H9 (cell line): ENCODE results near the gene PRMT5. TPM values are rescaled to one million over a fixed set of nuclear protein-coding genes. Genes with fewer than 3 reads are reported as not detected.
A peak's percentile ranks its signal among the peaks of the same experiment; 100 is the strongest.

Experiments used
- DNase-seq: peaks from one replicate; pipeline ENCODE4 v3.0.0-alpha.2; 2017
- H2AFZ ChIP-seq: one replicate; pipeline ENCODE4 v1.6.1; 2013; ENCODE audit warnings: mild to moderate bottlenecking, low read length, control low read depth, moderate library complexity
- H2AK5ac ChIP-seq: 2 replicates; pipeline ENCODE4 v1.6.1; 2013; ENCODE audit warnings: low read length, control low read depth, mixed read lengths; ENCODE audit not compliant: insufficient read length
- H2BK120ac ChIP-seq: one replicate; pipeline ENCODE4 v1.6.1; 2013; ENCODE audit warnings: low read depth, mild to moderate bottlenecking, low read length, control low read depth, inconsistent platforms; ENCODE audit not compliant: poor library complexity, severe bottlenecking
- H2BK12ac ChIP-seq: 2 replicates; pipeline ENCODE4 v1.6.1; 2013; ENCODE audit warnings: low read length, control low read depth, mixed read lengths, low read depth; ENCODE audit not compliant: insufficient read length
- H2BK15ac ChIP-seq: 2 replicates; pipeline ENCODE4 v1.6.1; 2013; ENCODE audit warnings: low read depth, low read length, control low read depth
- H2BK20ac ChIP-seq: one replicate; pipeline ENCODE4 v1.6.1; 2013; ENCODE audit warnings: low read depth, mild to moderate bottlenecking, low read length, control low read depth, inconsistent platforms; ENCODE audit not compliant: poor library complexity, severe bottlenecking
- H2BK5ac ChIP-seq: 2 replicates; pipeline ENCODE4 v1.6.1; 2013; ENCODE audit warnings: low read length, control low read depth, mixed read lengths; ENCODE audit not compliant: insufficient read length
- H3K14ac ChIP-seq: 2 replicates; pipeline ENCODE4 v1.6.1; 2013; ENCODE audit warnings: low read length, control low read depth; ENCODE audit not compliant: insufficient read depth
- H3K18ac ChIP-seq: 2 replicates; pipeline ENCODE4 v1.6.1; 2013; ENCODE audit warnings: low read depth, mild to moderate bottlenecking, mixed read lengths, low read length, control low read depth; ENCODE audit not compliant: insufficient read length
- H3K23ac ChIP-seq: 2 replicates; pipeline ENCODE4 v1.6.1; 2013; ENCODE audit warnings: low read length, control low read depth, mixed read lengths, low read depth; ENCODE audit not compliant: insufficient read length
- H3K23me2 ChIP-seq: 2 replicates; pipeline ENCODE4 v1.6.1; 2013; ENCODE audit warnings: low read depth, mild to moderate bottlenecking, mixed read lengths, low read length, control low read depth; ENCODE audit not compliant: insufficient read length, poor library complexity, severe bottlenecking
- H3K27ac ChIP-seq: 2 replicates; pipeline ENCODE4 v1.5.1; 2013; ENCODE audit warnings: low read length, control low read depth, mixed read lengths, low read depth; ENCODE audit not compliant: insufficient read length
- H3K27me3 ChIP-seq: 2 replicates; pipeline ENCODE4 v1.6.1; 2013; ENCODE audit warnings: low read length, control low read depth, inconsistent platforms; ENCODE audit not compliant: insufficient read depth
- H3K4ac ChIP-seq: 2 replicates; pipeline ENCODE4 v1.6.1; 2013; ENCODE audit warnings: low read depth, mild to moderate bottlenecking, control low read depth, inconsistent platforms, low read length, moderate library complexity
- H3K4me1 ChIP-seq: 2 replicates; pipeline ENCODE4 v1.6.1; 2013; ENCODE audit warnings: low read length, control low read depth, inconsistent platforms; ENCODE audit not compliant: insufficient read depth
- H3K4me2 ChIP-seq: 2 replicates; pipeline ENCODE4 v1.6.1; 2013; ENCODE audit warnings: low read length, control low read depth, mixed read lengths; ENCODE audit not compliant: insufficient read length, insufficient read depth
- H3K56ac ChIP-seq: 2 replicates; pipeline ENCODE4 v1.6.1; 2013; ENCODE audit warnings: low read depth, mild to moderate bottlenecking, mixed read lengths, low read length, control low read depth; ENCODE audit not compliant: insufficient read length
- H3K79me1 ChIP-seq: 2 replicates; pipeline ENCODE4 v1.6.1; 2013; ENCODE audit warnings: low read depth, mild to moderate bottlenecking, moderate library complexity, low read length, control low read depth, inconsistent platforms; ENCODE audit not compliant: insufficient read depth, poor library complexity, severe bottlenecking
- H3K79me2 ChIP-seq: 2 replicates; pipeline ENCODE4 v1.6.1; 2013; ENCODE audit warnings: low read length, control low read depth, inconsistent platforms; ENCODE audit not compliant: insufficient read depth
- H3K9ac ChIP-seq: 2 replicates; pipeline ENCODE4 v1.6.1; 2013; ENCODE audit warnings: low read length, control low read depth, mixed read lengths; ENCODE audit not compliant: insufficient read length; ENCODE audit errors: extremely low read depth
- H3K9me3 ChIP-seq: one replicate; pipeline ENCODE4 v1.6.1; 2013; ENCODE audit warnings: low read depth, low read length, inconsistent platforms; ENCODE audit not compliant: control insufficient read depth
- H3T11ph ChIP-seq: one replicate; pipeline ENCODE4 v1.6.1; 2013; ENCODE audit warnings: mild to moderate bottlenecking, low read length, control low read depth, inconsistent platforms
- H4K20me1 ChIP-seq: one replicate; pipeline ENCODE4 v1.6.1; 2013; ENCODE audit not compliant: control insufficient read depth, insufficient read length, insufficient read depth
- H4K5ac ChIP-seq: 2 replicates; pipeline ENCODE4 v1.6.1; 2013; ENCODE audit warnings: low read depth, mild to moderate bottlenecking, mixed read lengths, low read length, control low read depth; ENCODE audit not compliant: insufficient read length
- H4K8ac ChIP-seq: replicated peaks from 2 replicates; pipeline ENCODE4 v1.6.1; 2013; ENCODE audit warnings: low read length, control low read depth, mixed read lengths, low read depth; ENCODE audit not compliant: insufficient read length
- H4K91ac ChIP-seq: 2 replicates; pipeline ENCODE4 v1.6.1; 2013; ENCODE audit warnings: low read depth, mild to moderate bottlenecking, moderate library complexity, mixed read lengths, low read length, control low read depth; ENCODE audit not compliant: insufficient read length
- H3K27ac Mint-ChIP-seq, 3 experiments: 2 replicates in 2 of 3; 3 replicates in 1 of 3; pipeline ENCODE4 v1.8.0; 2020 to 2021; ENCODE audit warnings: mixed read lengths in 3 of 3, mild to moderate bottlenecking in 1 of 3, moderate library complexity in 1 of 3
- H3K27me3 Mint-ChIP-seq: 2 replicates; pipeline ENCODE4 v1.8.0; 2021; ENCODE audit warnings: low read depth, mild to moderate bottlenecking, moderate library complexity, mixed read lengths
- H3K36me3 Mint-ChIP-seq, 3 experiments: 2 replicates in 2 of 3; 3 replicates in 1 of 3; pipeline ENCODE4 v1.8.0; 2020 to 2021; ENCODE audit warnings: low read depth in 3 of 3, mixed read lengths in 3 of 3; ENCODE audit not compliant: insufficient read depth in 1 of 3
- H3K4me1 Mint-ChIP-seq, 2 experiments: 2 replicates each; pipeline ENCODE4 v1.8.0; 2020; ENCODE audit warnings: mixed read lengths in 2 of 2
- H3K4me3 Mint-ChIP-seq, 2 experiments: 2 replicates in 1 of 2; 3 replicates in 1 of 2; pipeline ENCODE4 v1.8.0; 2020 to 2021; ENCODE audit warnings: mild to moderate bottlenecking in 2 of 2, mixed read lengths in 2 of 2, moderate library complexity in 1 of 2
- H3K9me3 Mint-ChIP-seq, 2 experiments: 2 replicates in 1 of 2; 3 replicates in 1 of 2; pipeline ENCODE4 v1.8.0; 2020; ENCODE audit warnings: mild to moderate bottlenecking in 2 of 2, mixed read lengths in 2 of 2, moderate library complexity in 1 of 2
- WGBS: extraction: QIAGEN DNeasy Blood & Tissue Kit; methylation state at CpG from one replicate; pipeline ENCODE4 v1.1.7; 2013; ENCODE audit warnings: missing lambda C conversion rate, low lambda C conversion rate, mixed read lengths; ENCODE audit not compliant: insufficient read length; ENCODE audit errors: extremely low coverage; 5-methylcytosine and 5-hydroxymethylcytosine counted together
- total RNA-seq: library from RNA; stranded (reverse); gene quantifications from 2 replicates; pipeline ENCODE4 v1.2.1, GENCODE V29; 2021
- TF ChIP-seq, protein P1 (sequence below): fragments of 200-600 bp; sonication (generic); conservative IDR thresholded peaks from 3 replicates; pipeline ENCODE4 v1.8.0; 2021; ENCODE audit warnings: antibody characterized with exemption, mild to moderate bottlenecking

The PRMT5 gene
- total RNA-seq, 1 experiment from 2014 or later = 141 TPM

DNA sequence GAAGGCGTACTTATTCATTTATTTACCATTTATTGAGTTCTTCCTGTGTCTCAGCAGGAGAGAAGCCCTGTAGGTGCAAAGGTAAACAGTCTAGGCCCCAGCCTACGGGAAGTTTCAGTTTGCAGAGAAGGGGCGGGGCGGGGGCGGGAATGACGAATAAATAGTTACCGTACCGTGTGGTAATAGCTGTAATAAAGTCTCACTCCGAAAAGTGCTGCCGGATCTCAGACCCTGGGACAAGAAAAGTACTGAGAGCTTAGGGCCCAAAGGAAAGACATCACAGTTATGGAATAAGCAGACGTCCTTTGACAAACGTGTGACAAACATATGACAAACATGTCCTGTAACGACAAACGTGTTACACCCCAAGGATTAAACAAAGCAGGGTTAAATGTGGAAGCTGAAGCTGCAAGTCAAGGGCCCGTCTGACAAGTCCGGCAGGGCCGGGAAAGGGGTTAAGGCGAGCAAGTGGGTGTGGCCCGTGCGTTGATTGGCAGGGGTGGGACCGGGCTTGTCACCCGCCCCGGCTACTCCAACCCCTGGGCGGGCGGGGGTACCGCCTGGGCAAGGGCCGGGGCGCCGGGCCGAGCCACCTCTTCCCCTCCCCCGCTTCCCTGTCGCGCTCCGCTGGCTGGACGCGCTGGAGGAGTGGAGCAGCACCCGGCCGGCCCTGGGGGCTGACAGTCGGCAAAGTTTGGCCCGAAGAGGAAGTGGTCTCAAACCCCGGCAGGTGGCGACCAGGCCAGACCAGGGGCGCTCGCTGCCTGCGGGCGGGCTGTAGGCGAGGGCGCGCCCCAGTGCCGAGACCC is 57.7 kb downstream of the PRMT5 start, which contains the start of gene LRP10:
Gene LRP10 (plus strand): TSS at position 517 of the 809 bp plus-strand sequence. CDS start 564 bp downstream, outside the sequence.
- H3K9me3 Mint-ChIP-seq = no peaks in the 10 kb centered on the region
- Histone ChIP-seq H4K91ac (no peak within 1 kb of the TSS), H2BK12ac (no peak within 1 kb of the TSS), H2BK20ac (no peak within 1 kb of the TSS), H3K79me2 (no peaks in the 10 kb centered on the region), H3K79me1 (no peaks in the 10 kb centered on the region), H3K4me2 (peak within 1 kb of the TSS; percentile 71), H3K27me3 (no peaks in the 10 kb centered on the region), H4K8ac (no peak within 1 kb of the TSS), H3K4me1 (peaks cover 4% of the 10 kb centered on the region; the same call in 1 of the 2 replicates), H2AFZ (no peak within 1 kb of the TSS), H2BK15ac (no peak within 1 kb of the TSS), H3K18ac (no peak within 1 kb of the TSS), H2BK5ac (no peak within 1 kb of the TSS), H3T11ph (no peak within 1 kb of the TSS), H3K23me2 (no peaks in the 10 kb centered on the region), H3K9ac (peak within 1 kb of the TSS; percentile 51), H3K56ac (no peak within 1 kb of the TSS), H4K5ac (no peak within 1 kb of the TSS), H3K9me3 (no peaks in the 10 kb centered on the region), H2BK120ac (no peak within 1 kb of the TSS), H3K27ac (peak within 1 kb of the TSS; percentile 71), H4K20me1 (no peaks in the 10 kb centered on the region), H3K4ac (no peak within 1 kb of the TSS), H2AK5ac (no peak within 1 kb of the TSS), H3K23ac (no peak within 1 kb of the TSS), H3K14ac (no peak within 1 kb of the TSS; the same call in 1 of the 2 replicates)
- TF ChIP-seq, protein P1, sequence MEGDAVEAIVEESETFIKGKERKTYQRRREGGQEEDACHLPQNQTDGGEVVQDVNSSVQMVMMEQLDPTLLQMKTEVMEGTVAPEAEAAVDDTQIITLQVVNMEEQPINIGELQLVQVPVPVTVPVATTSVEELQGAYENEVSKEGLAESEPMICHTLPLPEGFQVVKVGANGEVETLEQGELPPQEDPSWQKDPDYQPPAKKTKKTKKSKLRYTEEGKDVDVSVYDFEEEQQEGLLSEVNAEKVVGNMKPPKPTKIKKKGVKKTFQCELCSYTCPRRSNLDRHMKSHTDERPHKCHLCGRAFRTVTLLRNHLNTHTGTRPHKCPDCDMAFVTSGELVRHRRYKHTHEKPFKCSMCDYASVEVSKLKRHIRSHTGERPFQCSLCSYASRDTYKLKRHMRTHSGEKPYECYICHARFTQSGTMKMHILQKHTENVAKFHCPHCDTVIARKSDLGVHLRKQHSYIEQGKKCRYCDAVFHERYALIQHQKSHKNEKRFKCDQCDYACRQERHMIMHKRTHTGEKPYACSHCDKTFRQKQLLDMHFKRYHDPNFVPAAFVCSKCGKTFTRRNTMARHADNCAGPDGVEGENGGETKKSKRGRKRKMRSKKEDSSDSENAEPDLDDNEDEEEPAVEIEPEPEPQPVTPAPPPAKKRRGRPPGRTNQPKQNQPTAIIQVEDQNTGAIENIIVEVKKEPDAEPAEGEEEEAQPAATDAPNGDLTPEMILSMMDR = no peak
- peak; percentile 97 for DNase-seq
- peak within 1 kb of the TSS; percentile 96 to 97 (median 97); a peak in 6 of 7 replicates for H3K27ac Mint-ChIP-seq
- no CpG with 5 or more reads among the region's 50 CpGs for WGBS
- H3K4me1 Mint-ChIP-seq = peaks cover 14 to 17% of the 10 kb centered on the region in 2 experiments
- H3K36me3 Mint-ChIP-seq = peaks cover 0 to 11% (median 5%) of the 10 kb centered on the region in 3 experiments
- peak within 1 kb of the TSS; percentile 77 to 92 for H3K4me3 Mint-ChIP-seq
- no peaks in the 10 kb centered on the region for H3K27me3 Mint-ChIP-seq
